Urothelium cell line (cell line): ENCODE results near the gene DMAC2.
A peak's percentile ranks its signal among the peaks of the same experiment; 100 is the strongest.
"Not testable (repeated sequence)": the region's sequence is repeated elsewhere in the genome, so short reads cannot be mapped to it uniquely, and the experiment has no call there.

Experiments used
- DNase-seq: peaks from one replicate; pipeline ENCODE4 v3.0.0; 2011; ENCODE audit warnings: low spot score, mixed read lengths
- FAIRE-seq: peaks from 2 replicates; lab custom pipeline; 2011; peaks lifted over from hg19 to GRCh38; lab: Jason Lieb, UNC

DMAC2 gene

GRCh38 chr19:41424335-41425173, 15.2 kb downstream of the DMAC2 start:
- no peak for FAIRE-seq
- no peak for DNase-seq

- FAIRE-seq (no peak), DNase-seq (no peak)
Observed at GRCh38 chr19:41422955-41423354, 16.8 kb downstream of the DMAC2 start.

- FAIRE-seq (no peak), DNase-seq (no peak)
Observed at GRCh38 chr19:41422456-41422855, 17.3 kb downstream of the DMAC2 start.

GRCh38 chr19:41421973-41422372, 17.7 kb downstream of the DMAC2 start:
- DNase-seq (no peak), FAIRE-seq (no peak)

GRCh38 chr19:41421314-41421713, 18.4 kb downstream of the DMAC2 start:
- FAIRE-seq: no peak

GRCh38 chr19:41420101-41420880, 19.4 kb downstream of the DMAC2 start:
- DNase-seq: no peak
- FAIRE-seq: no peak

More at GRCh38 chr19:41421314-41421713, 18.4 kb downstream of the DMAC2 start:
- DNase-seq: no peak

GRCh38 chr19:41416194-41416674, 23.5 kb downstream of the DMAC2 start:
- DNase-seq (no peak), FAIRE-seq (no peak)

GRCh38 chr19:41415154-41415571, 24.5 kb downstream of the DMAC2 start:
- DNase-seq: no peak
- FAIRE-seq: no peak

- DNase-seq (no peak), FAIRE-seq (no peak)
Observed at GRCh38 chr19:41414461-41414860, 25.3 kb downstream of the DMAC2 start.

- DNase-seq: no peak
- FAIRE-seq: no peak
Observed at GRCh38 chr19:41413947-41414346, 25.8 kb downstream of the DMAC2 start.

- no peak for FAIRE-seq
- DNase-seq: no peak
Observed at GRCh38 chr19:41412953-41413352, 26.8 kb downstream of the DMAC2 start.

- DNase-seq: no peak
- no peak for FAIRE-seq
Observed at GRCh38 chr19:41411968-41412265, 27.8 kb downstream of the DMAC2 start.

GRCh38 chr19:41411100-41411967, 28.4 kb downstream of the DMAC2 start:
- no peak for FAIRE-seq
- no peak for DNase-seq

- FAIRE-seq (no peak), DNase-seq (no peak)
Observed at GRCh38 chr19:41410336-41411054, 29.2 kb downstream of the DMAC2 start.

GRCh38 chr19:41409288-41409687, 30.4 kb downstream of the DMAC2 start:
- FAIRE-seq (no peak), DNase-seq (peak; percentile 86)

- not testable (repeated sequence) for FAIRE-seq, DNase-seq
Observed at GRCh38 chr19:41408846-41409245, 30.9 kb downstream of the DMAC2 start.

- no peak for DNase-seq
- FAIRE-seq: no peak
Observed at GRCh38 chr19:41408256-41408655, 31.5 kb downstream of the DMAC2 start.

GRCh38 chr19:41407271-41407670, 32.4 kb downstream of the DMAC2 start:
- FAIRE-seq (no peak), DNase-seq (no peak)

- no peak for FAIRE-seq
- DNase-seq: no peak
Observed at GRCh38 chr19:41405776-41406175, 33.9 kb downstream of the DMAC2 start.

GRCh38 chr19:41403181-41403970, 36.3 kb downstream of the DMAC2 start:
- DNase-seq: no peak
- no peak for FAIRE-seq
